Stimulated activated naive CD4-positive, alpha-beta T cell (primary cell): ENCODE measurements around the gene DSC2.
"Not testable (repeated sequence)": the region's sequence is repeated elsewhere in the genome, so short reads cannot be mapped to it uniquely, and the experiment has no call there.

ENCODE experiments used
- DNase-seq, 6 experiments: peaks; one replicate each; lab custom pipeline; 2025; lab: John Stamatoyannopoulos, UW

Gene DSC2

GRCh38 chr18:31042406-31043181 is 59.6 kb downstream of the DSC2 start, which contains the start of gene DSC3:
Gene DSC3 (minus strand): TSS chr18:31042742. CDS start chr18:31042660, 82 bp downstream.
- no peak for DNase-seq

- no peak for DNase-seq
Observed at GRCh38 chr18:31042084-31042405, 60.2 kb downstream of the DSC2 start.

GRCh38 chr18:31041271-31042083 is 60.7 kb downstream of the DSC2 start:
- DNase-seq, result no peak

- DNase-seq, result no peak
Observed at GRCh38 chr18:31040686-31041270, 61.4 kb downstream of the DSC2 start.

- no peak for DNase-seq
Observed at GRCh38 chr18:31039426-31039825, 62.8 kb downstream of the DSC2 start.

DNA sequence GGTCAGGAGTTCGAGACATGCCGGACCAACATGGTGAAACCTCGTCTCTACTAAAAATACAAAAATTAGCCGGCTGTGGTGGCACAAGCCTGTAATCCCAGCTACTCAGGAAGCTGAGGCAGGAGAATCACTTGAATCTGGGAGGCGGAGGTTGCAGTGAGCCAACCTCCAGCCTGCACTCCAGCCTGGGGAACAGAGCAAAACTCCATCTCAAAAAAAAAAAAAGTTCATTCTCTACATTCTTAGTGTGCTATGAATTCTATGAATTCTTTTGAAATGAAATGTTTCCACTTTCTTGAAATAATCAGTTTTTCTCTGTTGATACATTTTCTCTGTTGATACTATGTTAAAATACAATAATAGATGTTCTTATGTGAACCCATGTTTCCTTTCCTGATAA is 64.5 kb downstream of the DSC2 start:
- DNase-seq, result not testable (repeated sequence)

DNA sequence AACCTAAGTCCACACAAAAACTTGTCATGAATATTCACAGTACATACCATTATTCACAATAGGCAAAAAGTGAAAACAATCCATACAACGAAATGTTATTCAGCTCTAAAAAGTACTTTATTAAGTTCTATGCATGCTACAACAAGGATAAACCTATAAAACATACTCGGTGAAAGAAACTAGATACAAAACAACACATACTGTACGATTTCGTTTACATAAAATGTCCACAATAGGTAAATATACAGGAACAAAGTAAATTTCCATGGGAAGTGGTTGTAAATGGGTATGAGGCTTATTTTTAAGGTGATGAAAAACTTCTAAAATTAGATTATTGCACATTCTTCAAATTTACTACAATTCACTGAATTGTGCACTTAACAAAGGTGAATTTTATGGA is 67.7 kb downstream of the DSC2 start:
- no peak for DNase-seq

GRCh38 chr18:31030574-31031278 is 71.5 kb downstream of the DSC2 start:
- DNase-seq, result no peak

DNA sequence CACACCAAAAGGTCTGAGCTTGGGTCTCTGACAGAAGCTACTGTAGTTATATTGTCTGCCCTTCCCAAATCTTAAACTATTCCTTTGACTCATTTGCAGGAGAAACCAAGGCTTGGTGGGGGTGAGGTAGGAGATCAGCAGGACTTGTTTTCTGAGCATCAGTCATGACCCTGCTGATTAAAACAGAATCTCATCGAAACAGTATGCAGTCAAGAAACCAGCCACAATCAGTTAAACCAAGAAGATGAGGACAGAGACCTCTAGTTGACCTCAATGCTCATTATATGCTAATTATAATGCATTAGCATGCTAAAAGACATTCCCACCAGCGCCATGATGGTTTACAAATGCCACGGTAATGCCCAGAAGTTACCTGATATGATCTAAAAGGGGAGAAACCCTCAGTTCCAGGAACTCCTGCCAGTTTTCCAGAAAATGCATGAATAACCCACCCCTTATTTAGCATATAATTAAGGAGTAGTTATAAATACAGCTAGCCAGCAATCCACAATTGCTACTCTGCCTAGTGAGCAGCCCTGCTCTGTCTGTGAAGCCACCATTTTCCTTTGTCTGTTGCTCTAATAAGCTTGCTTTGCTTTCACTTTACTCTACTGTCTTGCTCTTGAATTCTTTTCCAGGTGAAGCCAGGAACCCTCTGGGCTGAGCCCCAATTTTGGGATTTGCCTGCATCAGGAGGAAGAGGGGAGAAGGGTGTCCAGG is 86.3 kb downstream of the DSC2 start:
- DNase-seq, result no peak

DNA sequence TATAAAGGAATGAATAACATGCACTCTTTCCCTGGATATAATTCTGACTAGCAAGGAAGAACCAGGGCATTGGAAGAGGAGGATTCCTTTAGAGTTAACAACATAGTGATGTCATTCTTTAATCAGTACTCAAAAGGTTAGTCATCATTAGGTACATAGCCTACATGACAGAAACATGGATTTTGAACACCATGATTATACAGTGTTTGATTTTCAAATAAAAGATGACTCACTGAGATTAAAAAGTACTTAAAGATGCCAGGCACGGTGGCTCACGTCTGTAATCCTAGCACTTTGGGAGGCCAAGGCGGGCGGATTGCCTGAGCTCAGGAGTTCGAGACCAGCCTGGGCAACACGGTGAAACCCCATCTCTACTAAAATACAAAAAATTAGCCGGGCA is 90.8 kb downstream of the DSC2 start:
- DNase-seq, result not testable (repeated sequence)

- DNase-seq, result no peak
Observed at GRCh38 chr18:31010601-31011000, 91.6 kb downstream of the DSC2 start.
